Raji (cell line): Measurements from ENCODE around the gene FOXP4.

Experiments used
- POLR2A ChIP-seq: IDR thresholded peaks from 2 replicates; pipeline ENCODE4 v1.6.1; 2011; ENCODE audit warnings: low read depth, low read length, control low read depth; ENCODE audit not compliant: insufficient read depth

The FOXP4 gene

DNA sequence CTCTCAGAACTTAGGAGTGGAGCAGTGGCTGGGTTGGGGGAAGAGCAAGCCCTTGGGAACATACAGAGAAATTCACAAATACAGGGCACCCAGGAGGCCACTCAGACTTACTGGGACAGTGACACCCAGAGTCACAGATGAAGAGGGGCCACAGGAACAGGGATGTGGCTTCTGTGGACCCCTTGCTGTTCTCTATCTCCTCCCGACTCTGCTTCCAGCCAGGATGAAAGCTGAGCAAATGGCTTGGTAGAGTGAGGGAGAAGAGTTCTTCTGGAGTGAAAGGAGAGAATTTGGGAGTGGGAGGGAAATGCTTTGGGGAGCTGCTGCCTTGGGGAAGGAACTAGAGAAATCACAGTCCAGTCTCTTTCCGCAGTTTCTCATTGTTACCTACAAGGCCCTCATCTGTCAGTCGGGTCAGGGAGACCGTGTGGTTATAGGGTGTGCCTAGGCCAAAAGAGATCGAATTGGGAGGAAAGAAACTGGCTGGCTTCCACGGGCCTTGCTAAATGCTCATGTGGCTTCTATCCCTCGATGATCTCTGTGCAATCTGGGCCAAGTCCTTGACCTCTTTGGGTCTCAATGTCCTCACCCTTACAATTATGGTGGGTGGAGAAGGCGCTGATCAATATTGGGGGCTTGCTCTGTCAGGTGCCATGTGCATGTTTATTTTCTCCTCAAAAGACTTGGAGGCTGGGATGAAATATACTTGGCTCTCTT, 17.0 kb downstream of the FOXP4 start:
- no peak for TF ChIP-seq POLR2A

DNA sequence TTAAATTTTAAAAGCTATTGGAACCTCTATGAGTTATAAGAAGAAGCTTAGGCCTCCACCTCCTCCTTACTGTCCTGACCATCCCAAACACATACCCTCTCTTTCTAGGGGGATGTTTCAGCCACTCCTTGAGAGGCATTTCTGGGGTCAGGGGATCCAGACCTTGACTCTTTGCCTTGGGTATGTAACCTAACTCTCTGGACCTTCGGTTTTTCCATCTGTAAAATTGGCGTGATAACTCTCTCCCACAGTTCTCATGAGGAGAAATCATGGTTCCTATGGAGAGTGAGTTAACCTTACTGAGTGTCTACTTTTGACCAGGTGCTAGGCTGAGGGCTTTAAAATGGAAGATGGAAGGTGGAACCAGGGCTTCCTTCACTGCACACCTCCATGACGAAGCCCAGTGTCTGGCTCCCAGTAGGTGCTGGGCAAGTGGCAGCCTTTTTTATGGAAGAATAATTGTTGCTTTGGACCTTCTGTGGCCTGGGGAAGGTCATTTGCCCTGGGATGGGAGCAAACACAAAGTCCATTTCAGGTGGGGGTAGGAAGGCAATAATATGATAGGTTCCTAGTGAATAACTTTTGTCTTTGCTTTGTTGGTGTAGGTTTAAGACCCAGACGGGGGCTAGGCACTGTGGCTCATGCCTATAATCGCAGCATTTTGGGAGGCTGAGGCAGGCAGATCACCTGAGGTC, 18.4 kb downstream of the FOXP4 start:
- no peak for TF ChIP-seq POLR2A

DNA sequence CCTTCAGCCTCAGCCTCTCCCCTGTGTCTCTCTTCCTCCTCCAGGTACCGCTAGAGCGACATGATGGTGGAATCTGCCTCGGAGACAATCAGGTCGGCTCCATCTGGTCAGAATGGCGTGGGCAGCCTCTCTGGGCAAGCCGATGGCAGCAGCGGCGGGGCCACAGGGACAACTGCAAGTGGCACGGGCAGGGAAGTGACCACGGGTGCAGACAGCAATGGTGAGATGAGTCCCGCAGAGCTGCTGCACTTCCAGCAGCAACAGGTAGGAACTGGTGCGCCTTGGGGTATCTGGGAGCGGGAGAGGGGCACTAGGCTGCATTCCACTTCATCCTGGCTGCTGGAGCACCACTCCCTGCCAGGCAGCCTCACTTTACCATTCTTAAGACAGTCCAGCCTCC, 19.5 kb downstream of the FOXP4 start:
- no peak for TF ChIP-seq POLR2A

DNA sequence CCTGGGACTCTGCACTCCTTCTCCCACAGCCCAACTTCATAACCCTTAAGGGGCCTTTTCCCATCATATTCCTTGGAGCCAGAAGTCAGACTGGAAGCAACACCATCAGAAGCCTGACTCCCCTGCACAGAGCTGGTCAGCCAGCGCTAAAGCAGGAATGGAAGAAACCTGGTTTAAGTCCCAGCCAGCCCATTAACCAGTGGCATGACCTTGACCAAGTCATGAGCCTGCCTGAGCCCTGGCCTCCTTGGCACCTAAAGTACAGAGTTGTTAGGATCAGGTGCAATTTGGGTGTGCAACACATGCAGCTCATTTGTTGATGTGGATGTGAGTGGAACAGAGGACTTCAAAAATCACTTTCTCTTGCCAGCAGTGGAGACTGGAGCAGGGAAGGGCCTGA, 20.8 kb downstream of the FOXP4 start:
- TF ChIP-seq POLR2A, result no peak

DNA sequence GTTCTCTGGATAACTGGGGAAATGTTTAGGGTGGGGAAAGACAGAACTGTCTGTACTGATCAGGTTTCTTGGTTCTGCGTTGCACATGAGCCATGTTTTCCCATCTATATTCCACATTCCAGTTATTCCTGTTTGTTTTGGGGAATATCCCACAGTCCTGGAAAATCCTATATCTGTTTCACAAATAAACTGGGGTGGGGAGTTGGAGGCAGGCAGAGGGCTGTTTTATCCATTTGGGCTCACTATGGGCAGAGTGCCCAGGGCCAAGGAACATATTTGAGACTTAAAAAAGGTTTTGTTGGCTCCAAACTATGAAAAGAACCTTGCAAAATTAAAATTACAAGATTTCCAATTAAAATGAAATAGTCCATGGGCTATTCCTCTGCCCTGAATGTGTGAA, 21.5 kb downstream of the FOXP4 start:
- no peak for TF ChIP-seq POLR2A

DNA sequence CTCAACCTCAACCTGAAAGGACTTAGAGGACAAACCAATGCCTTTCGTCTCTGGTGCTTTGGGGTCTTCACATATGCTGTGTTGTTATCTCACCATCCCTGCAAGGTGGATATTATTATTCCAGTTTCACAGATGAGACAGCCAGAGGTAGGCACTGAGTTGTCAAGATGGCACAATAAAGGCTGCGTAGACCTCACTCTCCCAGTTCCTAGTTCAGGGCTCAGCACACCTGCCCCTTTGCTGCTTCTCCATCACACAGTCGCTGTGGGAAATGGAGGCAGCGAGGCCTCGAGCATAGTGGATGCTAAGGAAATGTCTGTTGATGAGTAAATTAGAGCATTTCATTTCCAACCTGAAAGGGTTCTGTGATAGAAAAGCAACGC, 22.0 kb downstream of the FOXP4 start:
- no peak for TF ChIP-seq POLR2A

DNA sequence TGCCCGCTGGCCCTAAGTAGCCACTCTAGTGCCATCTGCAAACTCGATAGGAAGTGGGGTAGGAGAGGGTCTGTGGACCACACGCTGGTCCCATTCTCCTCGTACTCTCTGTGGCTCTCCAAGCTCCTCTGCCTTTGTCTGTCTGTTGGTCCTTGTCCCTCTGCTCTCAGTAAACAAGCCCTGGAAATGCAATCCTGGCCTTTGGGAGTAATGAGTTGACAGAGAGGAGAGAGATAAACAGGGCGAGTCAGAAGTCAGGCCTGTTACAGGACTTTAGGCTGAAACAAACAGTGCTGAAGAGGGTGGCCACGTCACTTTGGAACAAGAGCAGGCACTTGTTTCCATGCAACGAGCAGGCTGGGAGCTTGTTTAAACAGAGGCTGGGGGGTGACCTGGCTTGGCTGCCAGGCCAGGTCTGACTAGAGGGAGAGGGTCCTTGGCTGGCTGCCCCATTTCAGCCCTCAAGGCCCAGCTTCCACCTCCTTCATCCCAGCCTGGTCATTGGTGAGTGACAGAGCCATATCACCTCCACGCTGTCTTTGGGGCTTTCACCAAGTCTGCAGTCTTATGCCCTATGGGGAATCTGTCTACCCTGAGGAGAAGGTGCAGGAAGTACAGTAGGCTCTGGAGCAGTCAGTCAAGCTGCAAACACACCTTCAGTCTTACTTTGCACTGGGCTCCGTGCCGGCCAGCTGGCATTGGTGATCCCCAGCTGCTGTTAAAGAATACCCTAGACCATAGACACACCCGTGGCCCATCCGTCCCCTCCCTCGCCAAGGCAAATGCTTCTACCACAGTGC, 22.6 kb downstream of the FOXP4 start:
- TF ChIP-seq POLR2A, result no peak

DNA sequence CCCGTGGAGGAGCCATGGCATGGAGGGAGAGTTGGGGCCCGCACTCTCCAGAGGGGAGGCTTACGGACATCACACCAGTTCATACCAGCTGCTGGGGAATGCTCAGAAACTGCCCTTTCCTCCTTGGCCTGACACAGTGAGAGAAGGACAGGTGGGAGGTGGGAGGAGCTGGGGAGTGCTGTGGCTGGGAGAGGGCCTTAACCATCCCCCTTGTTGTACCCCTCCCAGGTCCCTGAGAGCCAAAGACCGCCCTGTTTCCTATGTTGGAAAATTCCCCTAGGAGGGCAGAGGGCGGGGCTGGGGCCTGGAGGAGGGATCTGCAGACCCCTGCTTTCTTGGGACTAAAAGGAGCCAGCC, 24.1 kb downstream of the FOXP4 start:
- TF ChIP-seq POLR2A, result no peak

DNA sequence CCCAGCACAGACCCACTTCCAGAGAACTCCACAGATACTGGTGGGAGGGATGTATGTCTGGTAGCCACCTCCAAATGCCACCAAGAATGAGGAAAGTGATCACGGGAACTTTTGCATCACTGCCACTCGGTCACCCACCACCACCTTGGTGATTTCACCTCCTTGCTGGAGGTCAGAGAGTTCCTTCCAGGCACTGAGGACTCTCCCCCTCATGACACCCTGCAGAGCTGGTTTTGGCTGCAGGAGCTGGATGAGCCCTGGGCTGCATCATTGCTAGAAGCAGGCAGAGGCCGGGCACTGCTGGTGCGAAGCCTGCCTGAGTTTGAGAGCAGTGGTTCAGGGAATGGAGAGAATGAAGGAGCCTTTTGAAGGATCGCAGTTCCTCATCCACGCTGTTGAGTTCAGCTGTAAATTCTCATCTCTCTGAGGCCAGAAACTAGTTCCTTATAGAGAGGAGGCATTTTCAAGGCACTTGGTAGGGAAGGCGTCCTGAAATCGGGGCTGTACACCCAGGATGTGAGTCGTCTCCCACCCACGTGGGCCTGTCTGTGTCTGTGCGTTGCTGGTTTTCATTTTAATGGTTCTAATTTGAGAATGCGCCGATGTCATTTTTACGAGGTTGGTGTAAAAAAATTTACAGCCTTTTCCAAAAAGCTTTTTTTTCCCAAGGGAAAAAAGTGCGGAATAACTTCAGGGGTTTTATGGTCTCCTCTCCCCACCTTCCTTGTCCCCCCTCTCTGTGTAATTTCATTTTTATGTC, 25.0 kb downstream of the FOXP4 start:
- TF ChIP-seq POLR2A, result no peak

DNA sequence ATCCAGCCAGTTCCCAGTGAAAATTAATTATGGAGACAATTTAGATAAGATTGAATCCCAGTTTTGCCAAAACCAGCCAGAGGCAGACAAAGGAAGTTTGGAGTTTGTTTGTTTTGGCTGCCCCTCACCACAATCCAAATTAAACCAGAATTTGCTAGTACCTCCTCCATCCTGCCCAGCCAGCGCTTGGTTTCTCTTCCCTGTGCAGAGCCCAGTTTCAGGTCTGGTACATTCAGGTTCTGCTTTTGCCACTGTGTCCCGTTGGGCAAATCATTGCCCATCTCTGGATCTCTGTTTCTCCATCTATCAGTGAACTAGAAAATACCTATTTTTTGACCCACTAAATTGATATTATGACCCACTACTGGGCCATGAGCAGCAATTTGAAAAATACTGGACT, 26.4 kb downstream of the FOXP4 start:
- no peak for TF ChIP-seq POLR2A

DNA sequence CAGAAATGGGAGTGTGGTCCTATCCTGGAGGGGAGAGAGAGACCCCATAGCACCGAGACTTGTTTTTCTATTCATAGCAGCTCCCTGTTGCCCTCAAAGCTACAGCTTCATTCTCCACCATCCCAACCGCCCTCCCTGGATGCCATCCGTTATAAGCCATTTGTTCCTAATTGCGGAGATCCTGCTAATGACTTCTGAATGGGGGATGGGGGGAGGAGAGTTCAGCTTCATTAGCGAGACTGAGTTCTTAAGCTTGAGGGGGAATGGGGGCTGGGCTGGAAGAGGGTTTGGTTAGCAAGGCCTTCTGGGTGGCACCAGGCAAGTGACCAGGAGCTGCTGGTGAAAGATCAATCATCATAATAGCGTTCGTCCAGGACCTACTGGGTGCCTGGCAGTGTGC, 27.1 kb downstream of the FOXP4 start:
- no peak for TF ChIP-seq POLR2A

DNA sequence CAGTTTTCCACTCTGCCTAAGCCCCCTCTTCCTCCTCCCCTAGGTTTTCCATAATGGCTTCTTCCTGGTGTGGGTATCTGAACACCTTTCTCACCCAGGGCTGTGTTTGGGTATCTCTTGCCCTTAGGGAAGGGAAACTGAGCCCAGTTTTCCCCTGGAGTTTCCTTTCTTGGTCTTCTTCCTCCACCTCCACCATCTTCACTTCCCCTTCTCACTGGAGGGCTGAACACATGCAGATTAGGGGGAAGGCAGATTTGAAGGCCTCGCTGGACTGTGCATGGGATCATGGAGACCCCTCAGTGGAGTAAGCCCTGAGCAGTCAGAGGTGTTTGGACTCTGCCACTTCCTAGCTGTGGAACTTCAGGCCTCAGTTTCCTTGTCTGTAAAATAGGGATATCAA, 27.8 kb downstream of the FOXP4 start:
- TF ChIP-seq POLR2A, result no peak

DNA sequence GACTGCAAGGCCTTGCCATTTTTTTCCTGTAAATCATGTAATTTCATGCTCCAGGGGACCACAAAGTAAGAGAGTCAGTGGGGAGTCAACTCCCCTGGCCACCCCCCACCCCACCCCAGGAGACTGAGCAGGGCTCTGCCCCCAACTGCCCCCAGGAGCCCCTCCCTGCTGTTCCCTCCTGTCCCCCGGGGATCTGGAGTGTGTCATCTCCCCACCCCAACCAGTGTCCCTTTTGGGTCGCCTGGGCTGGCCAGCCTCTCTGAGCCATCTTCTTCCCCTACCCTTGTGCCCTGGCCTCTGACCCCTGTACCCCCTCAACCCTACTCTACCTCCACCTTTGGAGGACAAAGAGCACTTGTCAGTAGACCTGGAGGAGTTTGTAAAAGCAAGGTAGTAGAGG, 29.4 kb downstream of the FOXP4 start:
- no peak for TF ChIP-seq POLR2A

DNA sequence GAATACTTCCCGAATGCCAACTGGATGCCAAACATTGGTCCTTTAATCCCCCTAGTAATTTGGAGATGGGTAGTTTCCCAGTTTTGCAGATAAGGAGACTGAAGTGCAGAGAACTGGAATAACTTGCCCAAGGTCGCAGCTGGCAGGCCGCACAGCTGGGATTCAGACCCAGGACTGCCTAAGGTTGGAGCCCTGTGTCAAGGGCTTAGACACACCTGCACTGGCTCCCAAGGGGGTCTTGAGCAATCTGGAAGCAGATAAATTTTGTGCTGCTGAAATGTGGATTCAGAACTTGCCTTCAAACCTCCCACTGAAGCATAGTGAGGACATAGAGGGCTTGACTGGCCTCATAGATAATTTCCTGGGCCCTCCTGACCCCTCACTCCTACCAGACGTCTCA, 30.5 kb downstream of the FOXP4 start:
- TF ChIP-seq POLR2A, result no peak
